Measurements from ENCODE around the gene TCF7L2.

- no peak for TF ChIP-seq CTCF (conservative IDR thresholded peaks at IDR 0.05; ENCODE audit: low read length)
- no peak for TF ChIP-seq EZH2phosphoT487 (IDR thresholded peaks at IDR 0.05; ENCODE audit: borderline replicate concordance, low read depth, low read length)
These were observed 6.7 kb downstream of the TCF7L2 start for GRCh38 chr10:112956631-112957350.
